Neural progenitor cell (in vitro differentiated cells): Measurements from ENCODE around the gene ELMO1.

Source experiments
- EZH2 ChIP-seq: fragments of 200-600 bp; sonication (generic); IDR thresholded peaks from 2 replicates; pipeline ENCODE4 v1.6.1; 2017; ENCODE audit warnings: antibody characterized with exemption, mild to moderate bottlenecking, moderate library complexity
- TF ChIP-seq, protein P1 (sequence below): fragments of 200-600 bp; sonication (generic); IDR thresholded peaks from 2 replicates; pipeline ENCODE4 v1.5.1; 2017; ENCODE audit warnings: antibody characterized with exemption, mild to moderate bottlenecking

DNA sequence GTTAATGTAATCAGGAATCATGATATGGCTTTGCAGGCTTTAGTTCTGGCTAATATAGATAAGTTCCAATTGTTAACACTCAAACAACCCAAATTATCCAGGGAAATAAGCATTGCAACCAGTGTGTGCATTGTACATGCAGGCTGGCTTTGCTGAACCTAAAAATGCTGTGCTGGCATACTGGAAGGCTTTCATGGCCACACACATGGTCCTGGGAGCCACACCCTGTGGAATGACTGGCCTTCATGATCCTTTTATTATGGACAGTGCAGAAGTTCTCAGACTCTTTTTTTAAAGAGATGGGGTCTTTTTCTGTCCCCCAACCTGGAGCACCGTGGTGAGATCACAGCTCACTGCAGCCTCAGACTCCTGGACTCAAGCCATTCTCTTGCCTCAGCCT is 5.0 kb downstream of the ELMO1 start:
- TF ChIP-seq, protein P1, sequence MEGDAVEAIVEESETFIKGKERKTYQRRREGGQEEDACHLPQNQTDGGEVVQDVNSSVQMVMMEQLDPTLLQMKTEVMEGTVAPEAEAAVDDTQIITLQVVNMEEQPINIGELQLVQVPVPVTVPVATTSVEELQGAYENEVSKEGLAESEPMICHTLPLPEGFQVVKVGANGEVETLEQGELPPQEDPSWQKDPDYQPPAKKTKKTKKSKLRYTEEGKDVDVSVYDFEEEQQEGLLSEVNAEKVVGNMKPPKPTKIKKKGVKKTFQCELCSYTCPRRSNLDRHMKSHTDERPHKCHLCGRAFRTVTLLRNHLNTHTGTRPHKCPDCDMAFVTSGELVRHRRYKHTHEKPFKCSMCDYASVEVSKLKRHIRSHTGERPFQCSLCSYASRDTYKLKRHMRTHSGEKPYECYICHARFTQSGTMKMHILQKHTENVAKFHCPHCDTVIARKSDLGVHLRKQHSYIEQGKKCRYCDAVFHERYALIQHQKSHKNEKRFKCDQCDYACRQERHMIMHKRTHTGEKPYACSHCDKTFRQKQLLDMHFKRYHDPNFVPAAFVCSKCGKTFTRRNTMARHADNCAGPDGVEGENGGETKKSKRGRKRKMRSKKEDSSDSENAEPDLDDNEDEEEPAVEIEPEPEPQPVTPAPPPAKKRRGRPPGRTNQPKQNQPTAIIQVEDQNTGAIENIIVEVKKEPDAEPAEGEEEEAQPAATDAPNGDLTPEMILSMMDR: no peak
- TF ChIP-seq EZH2: no peak
